ENCODE measurements around the gene TAF6L. TPM values are rescaled to one million over a fixed set of nuclear protein-coding genes. Genes with fewer than 3 reads are reported as not detected.

The TAF6L gene
- total RNA-seq, 1 donor from 2014 or later, result 37.6 TPM

GRCh38 chr11:62770778-62771143 is 435 bp upstream of the TAF6L start:
- peaks cover 8% of the 10 kb centered on the region for H3K36me3 Mint-ChIP-seq
- peak overlapping the region; percentile 90 for H3K4me3 Mint-ChIP-seq
- no peaks in the 10 kb centered on the region for H3K9me3 Mint-ChIP-seq
- H3K27me3 Mint-ChIP-seq, result no peaks in the 10 kb centered on the region
- TF ChIP-seq, protein P1, sequence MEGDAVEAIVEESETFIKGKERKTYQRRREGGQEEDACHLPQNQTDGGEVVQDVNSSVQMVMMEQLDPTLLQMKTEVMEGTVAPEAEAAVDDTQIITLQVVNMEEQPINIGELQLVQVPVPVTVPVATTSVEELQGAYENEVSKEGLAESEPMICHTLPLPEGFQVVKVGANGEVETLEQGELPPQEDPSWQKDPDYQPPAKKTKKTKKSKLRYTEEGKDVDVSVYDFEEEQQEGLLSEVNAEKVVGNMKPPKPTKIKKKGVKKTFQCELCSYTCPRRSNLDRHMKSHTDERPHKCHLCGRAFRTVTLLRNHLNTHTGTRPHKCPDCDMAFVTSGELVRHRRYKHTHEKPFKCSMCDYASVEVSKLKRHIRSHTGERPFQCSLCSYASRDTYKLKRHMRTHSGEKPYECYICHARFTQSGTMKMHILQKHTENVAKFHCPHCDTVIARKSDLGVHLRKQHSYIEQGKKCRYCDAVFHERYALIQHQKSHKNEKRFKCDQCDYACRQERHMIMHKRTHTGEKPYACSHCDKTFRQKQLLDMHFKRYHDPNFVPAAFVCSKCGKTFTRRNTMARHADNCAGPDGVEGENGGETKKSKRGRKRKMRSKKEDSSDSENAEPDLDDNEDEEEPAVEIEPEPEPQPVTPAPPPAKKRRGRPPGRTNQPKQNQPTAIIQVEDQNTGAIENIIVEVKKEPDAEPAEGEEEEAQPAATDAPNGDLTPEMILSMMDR (conservative IDR thresholded peaks at IDR 0.05), result no peak
- peaks cover 17% of the 10 kb centered on the region for H3K4me1 Mint-ChIP-seq (ENCODE audit: unreplicated experiment)
- H3K27ac Mint-ChIP-seq, result peak overlapping the region; percentile 93
- no peak for DNase-seq (ENCODE audit: extremely low spot score, unreplicated experiment)

- H3K4me3 Mint-ChIP-seq, result no peak overlapping the region
- no peaks in the 10 kb centered on the region for H3K9me3 Mint-ChIP-seq
- no peak overlapping the region for H3K27ac Mint-ChIP-seq
- DNase-seq (ENCODE audit: extremely low spot score, unreplicated experiment), result no peak
- H3K4me1 Mint-ChIP-seq (ENCODE audit: unreplicated experiment), result peaks cover 17% of the 10 kb centered on the region
- H3K36me3 Mint-ChIP-seq, result peaks cover 12% of the 10 kb centered on the region
- TF ChIP-seq, protein P1 (conservative IDR thresholded peaks at IDR 0.05), result no peak
- H3K27me3 Mint-ChIP-seq, result no peaks in the 10 kb centered on the region
Measured at GRCh38 chr11:62774407-62774806, 3.2 kb downstream of the TAF6L start.

- H3K27me3 Mint-ChIP-seq, result no peaks in the 10 kb centered on the region
- no peak for DNase-seq (ENCODE audit: extremely low spot score, unreplicated experiment)
- H3K9me3 Mint-ChIP-seq, result no peaks in the 10 kb centered on the region
- no peak overlapping the region for H3K4me3 Mint-ChIP-seq
- peaks cover 6% of the 10 kb centered on the region for H3K4me1 Mint-ChIP-seq (ENCODE audit: unreplicated experiment)
- peaks cover 12% of the 10 kb centered on the region for H3K36me3 Mint-ChIP-seq
- TF ChIP-seq, protein P1 (conservative IDR thresholded peaks at IDR 0.05), result no peak
- no peak overlapping the region for H3K27ac Mint-ChIP-seq
Measured at GRCh38 chr11:62775646-62776045, 4.5 kb downstream of the TAF6L start.

DNA sequence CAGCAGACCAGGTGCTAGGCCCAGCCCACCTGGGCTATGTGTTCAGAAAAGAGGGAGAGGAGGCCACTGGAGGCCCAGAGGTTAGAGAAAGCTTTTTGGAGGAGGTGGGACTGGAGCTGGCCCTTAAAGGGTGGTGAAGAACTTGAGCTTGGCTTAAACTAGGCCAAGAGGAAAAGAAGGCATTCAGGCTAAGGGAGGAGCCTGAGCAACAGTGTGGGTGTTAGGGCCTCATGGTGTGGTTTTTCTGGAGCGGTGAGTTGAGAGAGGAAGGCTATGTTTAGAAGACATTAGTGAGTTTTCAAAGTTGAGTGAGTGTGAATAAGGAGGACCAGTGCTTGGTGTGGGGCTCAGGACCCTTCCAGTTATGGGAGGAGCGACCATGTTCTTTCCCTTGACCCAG is 6.2 kb downstream of the TAF6L start:
- DNase-seq (ENCODE audit: extremely low spot score, unreplicated experiment), result no peak
- H3K9me3 Mint-ChIP-seq, result no peaks in the 10 kb centered on the region
- peaks cover 12% of the 10 kb centered on the region for H3K36me3 Mint-ChIP-seq
- no peak overlapping the region for H3K27ac Mint-ChIP-seq
- H3K4me1 Mint-ChIP-seq (ENCODE audit: unreplicated experiment), result no peaks in the 10 kb centered on the region
- no peaks in the 10 kb centered on the region for H3K27me3 Mint-ChIP-seq
- TF ChIP-seq, protein P1 (conservative IDR thresholded peaks at IDR 0.05), result no peak
- H3K4me3 Mint-ChIP-seq, result no peak overlapping the region

DNA sequence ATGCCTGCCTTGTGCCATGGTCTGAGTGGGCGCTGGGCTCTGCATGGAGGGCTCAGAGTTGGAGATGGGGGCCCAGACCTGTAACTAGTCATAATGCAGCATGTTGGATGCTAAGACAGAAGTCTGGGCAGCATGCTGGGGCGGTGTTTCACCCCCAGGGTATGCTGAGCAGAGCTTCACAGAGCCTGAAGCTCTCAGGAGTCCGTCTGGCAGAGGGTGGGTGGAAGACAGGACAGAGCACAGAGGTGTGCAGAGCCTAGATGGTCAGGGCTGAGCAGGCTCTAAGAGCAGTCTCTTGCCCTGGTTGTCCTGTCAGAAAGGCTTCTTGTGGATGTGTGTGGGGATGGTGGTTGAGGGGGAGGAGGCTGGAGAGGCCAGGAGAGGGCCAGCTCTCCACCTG is 7.2 kb downstream of the TAF6L start:
- H3K36me3 Mint-ChIP-seq, result peaks cover 18% of the 10 kb centered on the region
- H3K27ac Mint-ChIP-seq, result peak overlapping the region; percentile 25
- H3K27me3 Mint-ChIP-seq, result no peaks in the 10 kb centered on the region
- no peak for DNase-seq (ENCODE audit: extremely low spot score, unreplicated experiment)
- no peak overlapping the region for H3K4me3 Mint-ChIP-seq
- no peaks in the 10 kb centered on the region for H3K4me1 Mint-ChIP-seq (ENCODE audit: unreplicated experiment)
- no peaks in the 10 kb centered on the region for H3K9me3 Mint-ChIP-seq
- TF ChIP-seq, protein P1 (conservative IDR thresholded peaks at IDR 0.05), result no peak

- Mint-ChIP-seq H3K9me3 (no peaks in the 10 kb centered on the region), H3K4me3 (no peak overlapping the region), H3K27ac (no peak overlapping the region), H3K36me3 (peaks cover 6% of the 10 kb centered on the region), H3K27me3 (no peaks in the 10 kb centered on the region), H3K4me1 (ENCODE audit: unreplicated experiment) (peaks cover 2% of the 10 kb centered on the region)
- TF ChIP-seq, protein P1 (conservative IDR thresholded peaks at IDR 0.05), result no peak
- DNase-seq (ENCODE audit: extremely low spot score, unreplicated experiment), result no peak
Measured at GRCh38 chr11:62782753-62783152, 11.6 kb downstream of the TAF6L start.
